Measurements from ENCODE around the gene ACTG1. TPM values are rescaled to one million over a fixed set of nuclear protein-coding genes. Genes with fewer than 3 reads are reported as not detected.

ACTG1 gene
- total and polyA plus RNA-seq, 3 donors from 2014 or later: 1,571 to 2,057 (median 1,790) TPM

DNA sequence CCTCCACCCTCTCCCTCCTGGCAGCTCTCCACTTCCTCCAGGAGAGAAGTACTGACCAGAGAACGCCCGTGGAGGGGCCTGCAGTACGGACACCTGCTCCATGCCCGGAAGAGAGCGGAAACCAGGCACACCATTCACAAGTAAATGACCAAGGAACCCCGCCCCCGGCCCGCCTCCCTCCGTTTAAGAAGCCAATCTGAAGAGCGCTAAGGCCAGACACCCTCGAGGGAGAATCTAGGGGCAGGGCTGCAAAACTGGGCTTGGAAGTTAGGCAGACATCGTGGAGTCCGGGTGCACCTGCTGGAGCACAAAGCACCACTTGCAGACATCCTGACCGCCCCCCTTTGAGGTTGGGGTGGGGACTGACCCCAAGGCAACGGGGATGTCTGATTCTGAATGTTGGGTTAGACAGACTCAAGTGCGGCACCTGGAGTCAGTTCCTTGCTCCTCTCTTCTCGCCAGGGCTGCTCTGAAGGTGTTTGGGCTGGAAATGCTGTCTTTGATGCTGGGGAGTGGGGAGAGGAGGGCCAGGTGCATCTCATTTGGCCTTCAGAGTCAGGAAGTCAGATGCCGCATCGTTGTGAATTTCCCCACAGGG lies 40.5 kb upstream of the ACTG1 start:
- TF ChIP-seq POLR2A (IDR thresholded peaks at IDR 0.05) (no peak), CTCF (IDR thresholded peaks at IDR 0.05) (no peak)
- H3K9me3 ChIP-seq: no peaks in the 10 kb centered on the region
- peak overlapping the region; percentile 91 to 94 for H3K4me3 ChIP-seq
- H3K27me3 ChIP-seq: no peaks in the 10 kb centered on the region
- intact Hi-C loops (cut with DNase I; ENCODE audit: low total_unique reads): no loop called here
- H3K27ac ChIP-seq: peak overlapping the region; percentile 66 to 78
- 0 to 4% methylated on average over 14 to 19 of the region's 19 CpGs for WGBS, 2 donors
- DNase-seq: peak; percentile 91
- no peaks in the 10 kb centered on the region for H3K36me3 ChIP-seq (ENCODE audit: low read depth, missing control alignments)
- H3K4me1 ChIP-seq: peaks cover 20% of the 10 kb centered on the region

GRCh38 chr17:81552244-81553017 lies 39.8 kb upstream of the ACTG1 start, which contains the start of gene FAAP100:
Gene FAAP100 (minus strand): TSS chr17:81552353. CDS start chr17:81552330, 23 bp downstream.
- Histone ChIP-seq H3K4me3 (peak within 1 kb of the TSS; percentile 91 to 94), H3K27ac (peak within 1 kb of the TSS; percentile 66 to 78), H3K4me1 (peaks cover 20% of the 10 kb centered on the region), H3K9me3 (no peaks in the 10 kb centered on the region), H3K36me3 (ENCODE audit: low read depth, missing control alignments) (no peaks in the 10 kb centered on the region), H3K27me3 (no peaks in the 10 kb centered on the region)
- DNase-seq: peak; percentile 79
- TF ChIP-seq POLR2A (IDR thresholded peaks at IDR 0.05) (no peak), CTCF (IDR thresholded peaks at IDR 0.05) (no peak)
- WGBS, 2 donors: 0% methylated on average over 13 to 75 of the region's 85 CpGs
- intact Hi-C loops (cut with DNase I; ENCODE audit: low total_unique reads): no loop called here

GRCh38 chr17:81551458-81552243 lies 39.1 kb upstream of the ACTG1 start:
- no peak for TF ChIP-seq CTCF (IDR thresholded peaks at IDR 0.05)
- TF ChIP-seq POLR2A (IDR thresholded peaks at IDR 0.05): no peak
- Histone ChIP-seq H3K9me3 (no peaks in the 10 kb centered on the region), H3K4me3 (peak overlapping the region; percentile 91 to 94), H3K4me1 (peaks cover 20% of the 10 kb centered on the region), H3K27ac (peak overlapping the region; percentile 39 to 78), H3K36me3 (ENCODE audit: low read depth, missing control alignments) (no peaks in the 10 kb centered on the region), H3K27me3 (no peaks in the 10 kb centered on the region)
- DNase-seq: peak; percentile 43
- WGBS, 2 donors: 0 to 2% methylated on average over 8 to 54 of the region's 69 CpGs
- intact Hi-C loops (cut with DNase I; ENCODE audit: low total_unique reads): no loop called here

DNA sequence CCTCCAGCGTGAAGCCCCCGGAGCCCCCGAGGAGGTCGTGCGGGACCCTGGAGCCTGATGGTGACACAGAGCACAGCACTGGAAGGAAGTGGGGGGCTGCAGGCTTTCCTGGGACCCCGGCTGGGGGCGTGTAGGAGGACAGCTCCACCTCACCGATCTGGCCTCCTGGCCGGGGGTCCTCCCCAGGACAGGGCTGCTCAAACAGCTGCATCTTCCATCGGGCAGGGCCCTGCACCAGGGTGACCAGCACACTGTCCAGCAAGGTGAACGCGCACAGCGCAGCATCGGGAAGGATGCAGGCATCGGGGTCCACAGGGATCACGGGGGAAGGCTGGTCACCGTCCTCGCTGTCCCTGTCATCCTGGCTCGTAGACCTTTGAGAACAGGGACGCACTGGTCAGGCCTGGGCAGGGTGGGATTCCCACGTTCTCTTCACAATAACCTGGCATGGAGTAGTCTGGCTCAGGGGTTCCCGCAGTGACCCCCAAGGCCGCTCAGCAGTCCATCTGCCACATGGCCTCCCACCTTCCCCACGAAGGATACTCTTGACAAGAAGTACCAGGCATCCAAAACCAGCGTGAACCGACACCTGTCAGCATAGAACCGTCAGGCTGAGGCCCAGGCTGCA lies 38.3 kb upstream of the ACTG1 start:
- TF ChIP-seq POLR2A (IDR thresholded peaks at IDR 0.05) (no peak), CTCF (IDR thresholded peaks at IDR 0.05) (no peak)
- WGBS, 2 donors: 75 to 80% methylated on average over 24 to 27 of the region's 27 CpGs
- no peak overlapping the region for H3K27ac ChIP-seq
- H3K27me3 ChIP-seq: no peaks in the 10 kb centered on the region
- no peaks in the 10 kb centered on the region for H3K9me3 ChIP-seq
- H3K36me3 ChIP-seq (ENCODE audit: low read depth, missing control alignments): no peaks in the 10 kb centered on the region
- intact Hi-C loops (cut with DNase I; ENCODE audit: low total_unique reads): no loop called here
- peak overlapping the region; percentile 91 to 94 for H3K4me3 ChIP-seq
- peaks cover 20% of the 10 kb centered on the region for H3K4me1 ChIP-seq
- no peak for DNase-seq

Data from testis (tissue), 3 donors.